Neural crest cell (in vitro differentiated cells): ENCODE data around the gene SPANXD. TPM values are rescaled to one million over a fixed set of nuclear protein-coding genes. Genes with fewer than 3 reads are reported as not detected.

Source experiments
- DNase-seq: peaks from one replicate; pipeline ENCODE4 v3.0.0; 2021; ENCODE audit warnings: low read depth, mixed read lengths, low spot score
- H3K27ac Mint-ChIP-seq: one replicate; pipeline ENCODE4 v1.8.0; 2021; ENCODE audit warnings: mild to moderate bottlenecking, mixed read lengths; ENCODE audit not compliant: unreplicated experiment
- H3K27me3 Mint-ChIP-seq: 2 replicates; pipeline ENCODE4 v1.8.0; 2021; ENCODE audit warnings: low read depth, mild to moderate bottlenecking, mixed read lengths
- H3K36me3 Mint-ChIP-seq: 2 replicates; pipeline ENCODE4 v1.8.0; 2021; ENCODE audit warnings: low read depth, mild to moderate bottlenecking, mixed read lengths
- H3K4me1 Mint-ChIP-seq: 2 replicates; pipeline ENCODE4 v1.8.0; 2021; ENCODE audit warnings: mixed read lengths
- H3K4me3 Mint-ChIP-seq: one replicate; pipeline ENCODE4 v1.8.0; 2021; ENCODE audit warnings: mild to moderate bottlenecking, mixed read lengths
- H3K9me3 Mint-ChIP-seq: 2 replicates; pipeline ENCODE4 v1.8.0; 2021; ENCODE audit warnings: mixed read lengths
- total RNA-seq: library from RNA; stranded (reverse); gene quantifications from 2 replicates; pipeline ENCODE4 v1.2.1, GENCODE V29; 2021
- TF ChIP-seq, protein P1 (sequence below): fragments of 200-600 bp; sonication (generic); conservative IDR thresholded peaks from 2 replicates; pipeline ENCODE4 v1.5.0; 2021; ENCODE audit warnings: antibody characterized with exemption, mild to moderate bottlenecking

SPANXD gene
- total RNA-seq, 1 donor from 2014 or later = not detected

GRCh38 chrX:141714680-141715079, 16.1 kb upstream of the SPANXD start:
- Mint-ChIP-seq H3K4me1 (no peaks in the 10 kb centered on the region), H3K36me3 (no peaks in the 10 kb centered on the region), H3K9me3 (peaks cover 6% of the 10 kb centered on the region), H3K4me3 (no peak overlapping the region), H3K27me3 (no peaks in the 10 kb centered on the region), H3K27ac (no peak overlapping the region)
- TF ChIP-seq, protein P1, sequence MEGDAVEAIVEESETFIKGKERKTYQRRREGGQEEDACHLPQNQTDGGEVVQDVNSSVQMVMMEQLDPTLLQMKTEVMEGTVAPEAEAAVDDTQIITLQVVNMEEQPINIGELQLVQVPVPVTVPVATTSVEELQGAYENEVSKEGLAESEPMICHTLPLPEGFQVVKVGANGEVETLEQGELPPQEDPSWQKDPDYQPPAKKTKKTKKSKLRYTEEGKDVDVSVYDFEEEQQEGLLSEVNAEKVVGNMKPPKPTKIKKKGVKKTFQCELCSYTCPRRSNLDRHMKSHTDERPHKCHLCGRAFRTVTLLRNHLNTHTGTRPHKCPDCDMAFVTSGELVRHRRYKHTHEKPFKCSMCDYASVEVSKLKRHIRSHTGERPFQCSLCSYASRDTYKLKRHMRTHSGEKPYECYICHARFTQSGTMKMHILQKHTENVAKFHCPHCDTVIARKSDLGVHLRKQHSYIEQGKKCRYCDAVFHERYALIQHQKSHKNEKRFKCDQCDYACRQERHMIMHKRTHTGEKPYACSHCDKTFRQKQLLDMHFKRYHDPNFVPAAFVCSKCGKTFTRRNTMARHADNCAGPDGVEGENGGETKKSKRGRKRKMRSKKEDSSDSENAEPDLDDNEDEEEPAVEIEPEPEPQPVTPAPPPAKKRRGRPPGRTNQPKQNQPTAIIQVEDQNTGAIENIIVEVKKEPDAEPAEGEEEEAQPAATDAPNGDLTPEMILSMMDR = no peak
- no peak for DNase-seq

DNA sequence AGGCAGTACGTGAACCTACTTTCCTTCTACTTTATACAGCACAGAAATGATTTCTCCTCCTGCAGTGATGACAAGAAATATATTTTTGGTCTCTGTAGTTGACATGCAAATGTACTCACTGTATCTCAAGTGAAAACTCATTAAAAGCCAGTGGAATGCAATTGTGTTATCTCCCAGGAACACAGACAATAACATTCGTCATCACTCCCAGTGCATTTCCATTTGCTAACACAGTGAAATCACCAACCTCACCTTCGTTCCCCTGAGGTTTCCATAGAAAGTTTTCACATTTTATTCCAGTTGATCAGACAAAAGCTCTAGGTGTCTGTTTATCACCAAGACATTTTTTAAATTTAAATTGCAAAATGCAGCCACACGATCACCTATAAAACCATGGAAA, 2.5 kb upstream of the SPANXD start:
- DNase-seq = no peak
- H3K36me3 Mint-ChIP-seq = no peaks in the 10 kb centered on the region
- no peaks in the 10 kb centered on the region for H3K4me1 Mint-ChIP-seq
- no peak overlapping the region for H3K27ac Mint-ChIP-seq
- no peak overlapping the region for H3K4me3 Mint-ChIP-seq
- TF ChIP-seq, protein P1 = no peak
- H3K9me3 Mint-ChIP-seq = peaks cover 8% of the 10 kb centered on the region
- H3K27me3 Mint-ChIP-seq = no peaks in the 10 kb centered on the region

GRCh38 chrX:141673946-141674345, 24.6 kb downstream of the SPANXD start:
- Mint-ChIP-seq H3K27me3 (no peaks in the 10 kb centered on the region), H3K4me3 (no peak overlapping the region), H3K4me1 (no peaks in the 10 kb centered on the region), H3K27ac (no peak overlapping the region), H3K36me3 (no peaks in the 10 kb centered on the region), H3K9me3 (peaks cover 16% of the 10 kb centered on the region)
- TF ChIP-seq, protein P1 = no peak
- no peak for DNase-seq

DNA sequence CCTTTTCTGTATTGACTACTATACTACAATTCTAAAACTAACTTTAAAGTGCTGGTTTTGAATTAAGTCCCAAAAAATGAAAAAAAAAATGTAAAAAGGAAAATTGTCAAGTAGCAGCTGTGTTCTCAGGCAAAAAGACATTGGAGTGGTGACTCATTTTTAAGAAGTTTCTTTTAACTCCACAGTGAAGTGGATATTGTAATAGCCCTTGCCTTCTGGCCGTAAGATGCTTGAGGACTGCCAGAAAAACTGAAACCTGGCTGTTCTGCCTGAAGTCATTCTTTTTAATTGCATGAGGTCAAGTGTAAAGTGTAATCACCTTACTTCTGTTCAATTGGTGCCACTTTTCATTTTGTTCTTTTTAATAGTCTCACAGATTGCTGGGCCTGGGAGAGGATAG, 28.9 kb downstream of the SPANXD start:
- no peaks in the 10 kb centered on the region for H3K4me1 Mint-ChIP-seq
- H3K27ac Mint-ChIP-seq = no peak overlapping the region
- no peak for DNase-seq
- no peaks in the 10 kb centered on the region for H3K27me3 Mint-ChIP-seq
- no peaks in the 10 kb centered on the region for H3K36me3 Mint-ChIP-seq
- no peak overlapping the region for H3K4me3 Mint-ChIP-seq
- TF ChIP-seq, protein P1 = no peak
- peaks cover 14% of the 10 kb centered on the region for H3K9me3 Mint-ChIP-seq

DNA sequence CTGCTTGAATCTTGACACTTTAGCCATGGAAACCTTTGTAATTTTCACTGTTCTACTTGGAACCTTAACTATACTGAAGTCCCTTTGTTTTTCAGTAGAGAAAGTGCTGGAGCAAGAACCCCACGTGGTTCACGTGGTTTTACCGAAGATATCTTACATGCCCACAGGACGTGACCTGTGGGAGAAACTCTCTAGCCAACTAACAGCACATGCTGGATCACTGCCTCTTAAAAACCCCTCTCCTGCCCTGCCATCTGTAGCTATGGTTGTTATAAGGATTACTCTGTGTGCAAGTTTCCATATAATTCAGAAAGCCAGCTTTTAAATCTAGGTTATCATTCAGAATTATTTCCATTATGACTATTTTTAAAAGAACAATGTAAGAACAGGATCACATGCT, 30.2 kb downstream of the SPANXD start:
- Mint-ChIP-seq H3K9me3 (peaks cover 8% of the 10 kb centered on the region), H3K27ac (no peak overlapping the region), H3K27me3 (no peaks in the 10 kb centered on the region), H3K36me3 (no peaks in the 10 kb centered on the region), H3K4me3 (no peak overlapping the region), H3K4me1 (no peaks in the 10 kb centered on the region)
- DNase-seq = no peak
- TF ChIP-seq, protein P1 = no peak

GRCh38 chrX:141662781-141663180, 35.8 kb downstream of the SPANXD start:
- DNase-seq = no peak
- peaks cover 7% of the 10 kb centered on the region for H3K9me3 Mint-ChIP-seq
- H3K36me3 Mint-ChIP-seq = no peaks in the 10 kb centered on the region
- H3K27me3 Mint-ChIP-seq = no peaks in the 10 kb centered on the region
- TF ChIP-seq, protein P1 = no peak
- H3K27ac Mint-ChIP-seq = no peak overlapping the region
- H3K4me1 Mint-ChIP-seq = no peaks in the 10 kb centered on the region
- no peak overlapping the region for H3K4me3 Mint-ChIP-seq
